ENCODE measurements around the gene SMARCAD1.

The SMARCAD1 gene

GRCh38 chr4:94207469-94208224 is at the start of gene SMARCAD1:
SMARCAD1 (plus strand) TSS chr4:94207865; CDS start chr4:94208395, 530 bp downstream.
- peak; percentile 80 to 83 for DNase-seq (ENCODE audit: low read depth in 2 of 2)

GRCh38 chr4:94158883-94159282 is 48.8 kb upstream of the SMARCAD1 start:
- DNase-seq (ENCODE audit: low read depth in 2 of 2) = no peak

GRCh38 chr4:94159790-94160189 is 47.9 kb upstream of the SMARCAD1 start:
- DNase-seq (ENCODE audit: low read depth in 2 of 2) = no peak

- DNase-seq (ENCODE audit: low read depth in 2 of 2) = no peak
Observed at GRCh38 chr4:94160774-94161173, 46.9 kb upstream of the SMARCAD1 start.

GRCh38 chr4:94165256-94165655 is 42.4 kb upstream of the SMARCAD1 start:
- no peak for DNase-seq (ENCODE audit: low read depth in 2 of 2)

- DNase-seq (ENCODE audit: low read depth in 2 of 2) = no peak
Observed at GRCh38 chr4:94168321-94168720, 39.3 kb upstream of the SMARCAD1 start.

GRCh38 chr4:94169803-94170372 is 37.8 kb upstream of the SMARCAD1 start:
- DNase-seq (ENCODE audit: low read depth in 2 of 2) = no peak

GRCh38 chr4:94171616-94172015 is 36.0 kb upstream of the SMARCAD1 start:
- no peak for DNase-seq (ENCODE audit: low read depth in 2 of 2)

- no peak for DNase-seq (ENCODE audit: low read depth in 2 of 2)
Observed at GRCh38 chr4:94175553-94176261, 32.0 kb upstream of the SMARCAD1 start.

GRCh38 chr4:94177822-94178221 is 29.8 kb upstream of the SMARCAD1 start:
- DNase-seq (ENCODE audit: low read depth in 2 of 2) = no peak

GRCh38 chr4:94181815-94182214 is 25.9 kb upstream of the SMARCAD1 start:
- DNase-seq (ENCODE audit: low read depth in 2 of 2) = no peak

- no peak for DNase-seq (ENCODE audit: low read depth in 2 of 2)
Observed at GRCh38 chr4:94202769-94203168, 4.9 kb upstream of the SMARCAD1 start.

GRCh38 chr4:94208266-94208665 is 601 bp downstream of the SMARCAD1 start:
- no peak for DNase-seq (ENCODE audit: low read depth in 2 of 2)

GRCh38 chr4:94208918-94209317 is 1.3 kb downstream of the SMARCAD1 start:
- DNase-seq (ENCODE audit: low read depth in 2 of 2) = no peak

GRCh38 chr4:94211861-94212260 is 4.2 kb downstream of the SMARCAD1 start:
- no peak for DNase-seq (ENCODE audit: low read depth in 2 of 2)

GRCh38 chr4:94214703-94215319 is 7.1 kb downstream of the SMARCAD1 start:
- DNase-seq (ENCODE audit: low read depth in 2 of 2) = no peak

GRCh38 chr4:94216394-94216793 is 8.7 kb downstream of the SMARCAD1 start:
- no peak for DNase-seq (ENCODE audit: low read depth in 2 of 2)

GRCh38 chr4:94219402-94219801 is 11.7 kb downstream of the SMARCAD1 start:
- no peak for DNase-seq (ENCODE audit: low read depth in 2 of 2)

- DNase-seq (ENCODE audit: low read depth in 2 of 2) = no peak
Observed at GRCh38 chr4:94221916-94222315, 14.3 kb downstream of the SMARCAD1 start.

- DNase-seq (ENCODE audit: low read depth in 2 of 2) = no peak
Observed at GRCh38 chr4:94225449-94225848, 17.8 kb downstream of the SMARCAD1 start.

GRCh38 chr4:94226763-94227162 is 19.1 kb downstream of the SMARCAD1 start:
- DNase-seq (ENCODE audit: low read depth in 2 of 2) = no peak

GRCh38 chr4:94228493-94229216 is 21.0 kb downstream of the SMARCAD1 start:
- DNase-seq (ENCODE audit: low read depth in 2 of 2) = no peak

All from stimulated activated CD4-positive, alpha-beta T cell treated with anti-CD3 and anti-CD28 coated beads, Interleukin-12 subunit alpha, Interleukin-12 subunit beta, amount 100 ng/mL, for 24 hours (primary cell).